Aorta (tissue), 5 donors: Measurements from ENCODE around the gene CHI3L1. TPM values are rescaled to one million over a fixed set of nuclear protein-coding genes. Genes with fewer than 3 reads are reported as not detected.
A peak's percentile ranks its signal among the peaks of the same experiment; 100 is the strongest.

Experiments used
- ATAC-seq: fragments of 200-7000 bp; cut with Tn5 transposase; one replicate; pipeline ENCODE4 v1.9.1; 2022; ENCODE audit warnings: moderate library complexity; ENCODE audit not compliant: low FRiP score
- DNase-seq, 2 donors: peaks; one replicate each; pipeline ENCODE4 v3.0.0-alpha.2; 2020
- H3K27ac ChIP-seq, 2 donors: one replicate each; pipeline ENCODE4 v1.5.1; 2013; ENCODE audit warnings: low read length in 2 of 2, mild to moderate bottlenecking in 2 of 2, moderate library complexity in 2 of 2, control low read depth in 1 of 2, inconsistent platforms in 1 of 2, low read depth in 1 of 2
- H3K27me3 ChIP-seq, 2 donors: one replicate each; pipeline ENCODE4 v1.6.1; 2013; ENCODE audit warnings: control low read depth in 1 of 2, low read length in 1 of 2, mild to moderate bottlenecking in 1 of 2, moderate library complexity in 1 of 2; ENCODE audit not compliant: insufficient read depth in 2 of 2, control insufficient read depth in 1 of 2
- H3K36me3 ChIP-seq, 2 donors: one replicate each; pipeline ENCODE4 v1.6.1; 2013; ENCODE audit warnings: control low read depth in 1 of 2, low read length in 1 of 2, mild to moderate bottlenecking in 1 of 2; ENCODE audit not compliant: insufficient read depth in 2 of 2, control insufficient read depth in 1 of 2
- H3K4me1 ChIP-seq, 2 donors: one replicate each; pipeline ENCODE4 v1.6.1; 2013; ENCODE audit warnings: low read length in 2 of 2, control low read depth in 1 of 2, mild to moderate bottlenecking in 1 of 2, moderate library complexity in 1 of 2; ENCODE audit not compliant: insufficient read depth in 2 of 2, control insufficient read depth in 1 of 2
- H3K4me3 ChIP-seq, 2 donors: one replicate each; pipeline ENCODE4 v1.5.1; 2013; ENCODE audit warnings: low read length in 2 of 2, control low read depth in 1 of 2, mild to moderate bottlenecking in 1 of 2
- H3K9me3 ChIP-seq: one replicate; pipeline ENCODE4 v1.6.1; 2013; ENCODE audit warnings: mild to moderate bottlenecking, low read length; ENCODE audit not compliant: control insufficient read depth
- WGBS, 2 donors: extraction: QIAGEN DNeasy Blood & Tissue Kit; methylation state at CpG; one replicate each; pipeline ENCODE4 v1.1.7; 2013; 5-methylcytosine and 5-hydroxymethylcytosine counted together
- intact Hi-C, 2 donors: fragments of 100-400 bp; cut with DNase I; formaldehyde crosslinking; loops; one replicate each; pipeline versions ENCODE4 v1.14.2 to v1.15.0; 2022
- polyA plus RNA-seq, 2 donors: library from polyadenylated mRNA; stranded (reverse); fragments of 200-250 nt; gene quantifications; one replicate each; pipeline ENCODE4 v1.2.3, GENCODE V29; 2013
- total RNA-seq, 2 donors: library from RNA; stranded (reverse); fragmentation: NEBNext Ultra II Directional; extraction: Animal tissue kit (Norgen Biotek cat#: 25700); gene quantifications; one replicate each; pipeline ENCODE4 v1.2.1, GENCODE V29; 2021
- donor health status: healthy with polysubstance abuse.
- donor health status: Bipolar disorder and iron deficiency.
- donor health status: DM: no; HTN: no; CAD: no.
- donor health status: DM: no; HTN: no; CAD: no.
- donor health status: DM: yes; HTN: yes; CAD: no.

Gene CHI3L1
- total and polyA plus RNA-seq, 4 donors: 0.87 to 34.2 (median 11.6) TPM

- intact Hi-C loops: no loop called here
- no peaks in the 10 kb centered on the region for H3K4me1 ChIP-seq
- ATAC-seq: no peak
- no peak overlapping the region for H3K4me3 ChIP-seq
- WGBS, 2 donors: 88 to 97% methylated on average over 10 of the region's 10 CpGs
- no peak for DNase-seq
- H3K27me3 ChIP-seq: peaks cover 0 to 2% of the 10 kb centered on the region in 2 donors
- H3K27ac ChIP-seq: no peak overlapping the region
- no peaks in the 10 kb centered on the region for H3K36me3 ChIP-seq
- no peaks in the 10 kb centered on the region for H3K9me3 ChIP-seq
Observed at GRCh38 chr1:203201516-203202205, 15.2 kb upstream of the CHI3L1 start.

- Histone ChIP-seq H3K27me3 (peaks cover 0 to 2% of the 10 kb centered on the region in 2 donors), H3K36me3 (no peaks in the 10 kb centered on the region), H3K27ac (no peak overlapping the region), H3K4me3 (no peak overlapping the region), H3K9me3 (no peaks in the 10 kb centered on the region), H3K4me1 (no peaks in the 10 kb centered on the region)
- intact Hi-C loops: no loop called here
- ATAC-seq: no peak
- no peak for DNase-seq
- 67 to 78% methylated on average over 1 of the region's 1 CpG for WGBS, 2 donors
Observed at GRCh38 chr1:203200916-203201315, 14.4 kb upstream of the CHI3L1 start.

GRCh38 chr1:203199816-203200571, 13.5 kb upstream of the CHI3L1 start:
- ATAC-seq (peak; percentile 51), DNase-seq (peak; percentile 70 to 76)
- Histone ChIP-seq H3K4me1 (no peaks in the 10 kb centered on the region), H3K36me3 (no peaks in the 10 kb centered on the region), H3K27me3 (peaks cover 0 to 2% of the 10 kb centered on the region in 2 donors), H3K27ac (no peak overlapping the region), H3K4me3 (no peak overlapping the region), H3K9me3 (no peaks in the 10 kb centered on the region)
- intact Hi-C loops: no loop called here
- 7 to 20% methylated on average over 8 of the region's 8 CpGs for WGBS, 2 donors

- Histone ChIP-seq H3K4me1 (no peaks in the 10 kb centered on the region), H3K27me3 (peaks cover 0 to 2% of the 10 kb centered on the region in 2 donors), H3K36me3 (no peaks in the 10 kb centered on the region), H3K9me3 (no peaks in the 10 kb centered on the region), H3K27ac (no peak overlapping the region), H3K4me3 (no peak overlapping the region)
- ATAC-seq (no peak), DNase-seq (peak in 1 of 2 donors; percentile 42)
- 82 to 84% methylated on average over 6 of the region's 6 CpGs for WGBS, 2 donors
- intact Hi-C loops: no loop called here
Observed at GRCh38 chr1:203199481-203199815, 12.9 kb upstream of the CHI3L1 start.

GRCh38 chr1:203199002-203199401, 12.5 kb upstream of the CHI3L1 start:
- H3K9me3 ChIP-seq: no peaks in the 10 kb centered on the region
- DNase-seq (no peak), ATAC-seq (no peak)
- H3K27me3 ChIP-seq: peaks cover 0 to 2% of the 10 kb centered on the region in 2 donors
- H3K36me3 ChIP-seq: no peaks in the 10 kb centered on the region
- WGBS, 2 donors: 86 to 95% methylated on average over 3 of the region's 3 CpGs
- no peak overlapping the region for H3K27ac ChIP-seq
- no peak overlapping the region for H3K4me3 ChIP-seq
- H3K4me1 ChIP-seq: no peaks in the 10 kb centered on the region
- intact Hi-C loops: no loop called here

GRCh38 chr1:203197625-203198024, 11.1 kb upstream of the CHI3L1 start:
- ATAC-seq (no peak), DNase-seq (peak in 1 of 2 donors; percentile 42)
- 55% methylated on average over 3 of the region's 3 CpGs for WGBS, 2 donors
- H3K27ac ChIP-seq: no peak overlapping the region
- H3K27me3 ChIP-seq: peaks cover 0 to 2% of the 10 kb centered on the region in 2 donors
- H3K4me3 ChIP-seq: no peak overlapping the region
- no peaks in the 10 kb centered on the region for H3K36me3 ChIP-seq
- intact Hi-C loops: no loop called here
- H3K4me1 ChIP-seq: no peaks in the 10 kb centered on the region
- H3K9me3 ChIP-seq: no peaks in the 10 kb centered on the region

- Histone ChIP-seq H3K9me3 (no peaks in the 10 kb centered on the region), H3K4me3 (no peak overlapping the region), H3K36me3 (no peaks in the 10 kb centered on the region), H3K4me1 (no peaks in the 10 kb centered on the region), H3K27me3 (peaks cover 0 to 2% of the 10 kb centered on the region in 2 donors), H3K27ac (no peak overlapping the region)
- ATAC-seq (no peak), DNase-seq (peak in 1 of 2 donors; percentile 41)
- 87 to 88% methylated on average over 3 of the region's 3 CpGs for WGBS, 2 donors
- intact Hi-C loops: no loop called here
Observed at GRCh38 chr1:203196371-203196770, 9.9 kb upstream of the CHI3L1 start.

- no peak overlapping the region for H3K27ac ChIP-seq
- H3K27me3 ChIP-seq: no peaks in the 10 kb centered on the region
- no peak for ATAC-seq
- DNase-seq: no peak
- no peaks in the 10 kb centered on the region for H3K4me1 ChIP-seq
- intact Hi-C loops: no loop called here
- WGBS, 2 donors: 97 to 99% methylated on average over 2 of the region's 2 CpGs
- H3K36me3 ChIP-seq: no peaks in the 10 kb centered on the region
- no peak overlapping the region for H3K4me3 ChIP-seq
- no peaks in the 10 kb centered on the region for H3K9me3 ChIP-seq
Observed at GRCh38 chr1:203190949-203191348, 4.4 kb upstream of the CHI3L1 start.

- ATAC-seq: no peak
Observed at GRCh38 chr1:203189951-203190352, 3.4 kb upstream of the CHI3L1 start.

More at GRCh38 chr1:203189951-203190352, 3.4 kb upstream of the CHI3L1 start:
- no peaks in the 10 kb centered on the region for H3K9me3 ChIP-seq
- intact Hi-C loops: no loop called here
- 65 to 80% methylated on average over 7 of the region's 7 CpGs for WGBS, 2 donors
- no peak overlapping the region for H3K4me3 ChIP-seq
- no peak overlapping the region for H3K27ac ChIP-seq
- H3K4me1 ChIP-seq: no peaks in the 10 kb centered on the region
- no peaks in the 10 kb centered on the region for H3K27me3 ChIP-seq
- no peak for DNase-seq
- no peaks in the 10 kb centered on the region for H3K36me3 ChIP-seq
